ENCODE measurements around the gene ZC3H12D.
"Not testable (repeated sequence)": the region's sequence is repeated elsewhere in the genome, so short reads cannot be mapped to it uniquely, and the experiment has no call there.

Gene ZC3H12D

DNA sequence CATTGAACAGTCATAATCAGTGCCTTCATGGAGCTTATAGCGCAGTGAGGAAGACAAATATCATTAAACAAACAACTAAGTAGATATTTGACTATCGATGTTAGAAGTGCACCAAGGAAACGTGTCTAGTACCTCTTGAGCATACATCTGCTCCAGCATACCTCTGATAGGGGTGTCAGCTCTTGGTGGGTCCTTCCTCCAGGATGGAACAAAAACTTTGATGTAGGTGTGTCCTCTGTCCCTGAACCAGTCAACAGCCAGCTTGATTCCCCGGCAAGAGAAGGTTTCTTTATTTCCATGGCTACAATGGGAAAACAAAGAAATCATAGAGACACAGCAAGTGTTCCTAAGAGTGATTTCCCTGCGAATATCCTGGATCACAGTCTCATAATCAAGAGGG, 23.1 kb downstream of the ZC3H12D start:
- intact Hi-C loops (cut with DNase I): no loop called here
- no peak for DNase-seq

DNA sequence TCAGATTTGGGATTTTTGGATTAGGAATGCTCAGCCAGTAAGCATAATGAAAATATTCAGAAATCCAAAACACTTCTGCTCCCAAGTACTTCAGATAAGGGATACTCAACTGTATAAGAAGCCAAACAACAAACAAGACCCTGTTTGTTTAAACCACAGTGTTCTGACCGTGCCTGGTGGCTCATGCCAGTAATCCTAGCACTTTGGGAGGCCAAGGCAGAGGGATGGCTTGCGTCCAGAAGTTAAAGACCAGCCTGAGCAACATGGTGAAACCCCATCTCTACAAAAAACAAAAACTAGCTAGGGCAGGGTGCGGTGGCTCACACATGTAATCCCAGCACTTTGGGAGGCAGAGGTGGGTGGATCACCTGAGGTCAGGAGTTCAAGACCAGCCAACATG, 24.6 kb downstream of the ZC3H12D start:
- intact Hi-C loops (cut with DNase I): not testable (repeated sequence)
- peak in 1 of 10 donors; percentile 33 for DNase-seq

DNA sequence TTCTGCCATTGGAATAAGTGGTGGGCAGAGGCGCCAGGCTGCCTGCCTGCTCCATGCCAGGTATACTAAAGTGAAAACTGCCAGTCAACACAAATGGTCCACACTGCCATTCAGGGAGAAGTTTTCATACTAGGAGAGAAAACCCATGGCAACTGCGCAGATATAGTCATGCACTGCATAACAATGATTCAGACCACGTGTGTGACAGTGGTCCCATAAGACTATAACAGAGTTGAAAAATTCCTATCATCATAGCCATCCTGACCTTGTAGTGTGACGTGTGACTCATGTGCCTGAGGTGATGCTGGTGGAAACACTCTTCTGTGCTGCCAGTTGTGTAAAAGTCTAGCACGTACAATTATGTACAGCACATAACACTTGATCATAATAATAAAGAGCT, 25.1 kb downstream of the ZC3H12D start:
- intact Hi-C loops (cut with DNase I): no loop called here
- DNase-seq: peak in 1 of 10 donors; percentile 23

DNA sequence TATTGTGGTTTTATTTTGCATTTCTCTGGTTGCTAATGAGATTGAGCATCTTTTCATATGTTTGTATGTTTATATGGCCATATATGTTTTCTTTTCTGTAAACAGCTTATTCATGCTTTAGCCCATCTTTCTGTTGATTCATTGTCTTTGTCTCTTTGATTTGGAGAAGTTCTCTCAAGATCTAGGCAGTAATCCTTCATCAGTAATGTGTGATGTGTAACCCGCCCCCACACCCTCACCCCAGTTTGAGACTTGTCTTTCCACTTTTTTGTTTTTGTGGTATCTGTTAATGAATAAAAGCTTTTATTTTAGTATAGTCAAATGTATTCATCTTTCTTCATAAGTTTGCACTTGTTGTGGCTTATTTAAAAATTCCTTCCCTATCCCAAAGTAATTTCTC, 26.0 kb downstream of the ZC3H12D start:
- DNase-seq: no peak
- intact Hi-C loops (cut with DNase I): no loop called here

DNA sequence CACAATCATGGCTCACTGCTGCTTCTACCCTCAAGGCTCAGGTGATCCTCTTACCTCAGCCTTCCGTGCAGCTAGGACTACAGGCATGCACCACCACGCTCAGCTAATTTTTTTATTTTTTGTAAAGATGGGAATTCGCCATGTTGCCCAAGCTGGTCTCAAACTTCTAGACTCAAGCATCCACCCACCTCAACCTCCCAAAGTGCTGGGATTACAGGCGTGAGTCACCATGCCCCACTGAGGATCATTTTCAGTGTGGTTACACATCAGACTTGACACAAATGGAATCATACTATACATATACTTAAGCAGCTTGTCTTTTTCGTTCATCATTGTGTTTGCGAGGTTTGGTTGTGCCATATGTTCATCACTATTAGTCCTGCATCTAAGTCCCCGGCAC, 26.6 kb downstream of the ZC3H12D start:
- intact Hi-C loops (cut with DNase I): no loop called here
- DNase-seq: peak in 3 of 10 donors; percentile 15 to 69 (median 59)

DNA sequence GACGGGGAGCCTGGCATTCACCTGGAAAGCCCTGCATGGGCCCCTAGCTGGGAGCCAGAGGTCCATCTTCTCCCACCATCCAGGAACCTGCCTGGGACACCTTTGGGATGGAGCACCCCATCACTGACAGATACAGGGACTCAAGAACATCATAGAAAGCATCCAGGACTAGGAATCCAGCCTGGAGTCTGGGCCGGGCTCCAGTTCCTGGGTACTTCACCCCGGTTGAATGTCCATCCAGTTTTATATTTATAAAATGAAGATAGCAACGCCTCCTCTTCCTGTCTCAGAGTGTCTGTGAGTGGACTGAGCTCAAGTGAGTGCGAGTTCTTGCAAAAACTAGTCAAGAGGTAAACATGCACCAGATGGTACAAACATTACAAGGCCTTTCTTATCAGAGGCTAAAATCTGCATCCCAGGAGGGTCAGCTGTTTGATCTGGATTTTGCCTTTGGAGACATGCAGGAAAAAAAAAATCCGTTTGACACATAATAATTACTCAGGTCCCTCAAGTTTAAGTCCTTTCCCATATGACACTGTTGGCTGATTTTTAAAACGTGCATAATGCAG, 27.4 kb downstream of the ZC3H12D start:
- intact Hi-C loops (cut with DNase I): no loop called here
- DNase-seq: peak in 2 of 10 donors; percentile 39 to 62

DNA sequence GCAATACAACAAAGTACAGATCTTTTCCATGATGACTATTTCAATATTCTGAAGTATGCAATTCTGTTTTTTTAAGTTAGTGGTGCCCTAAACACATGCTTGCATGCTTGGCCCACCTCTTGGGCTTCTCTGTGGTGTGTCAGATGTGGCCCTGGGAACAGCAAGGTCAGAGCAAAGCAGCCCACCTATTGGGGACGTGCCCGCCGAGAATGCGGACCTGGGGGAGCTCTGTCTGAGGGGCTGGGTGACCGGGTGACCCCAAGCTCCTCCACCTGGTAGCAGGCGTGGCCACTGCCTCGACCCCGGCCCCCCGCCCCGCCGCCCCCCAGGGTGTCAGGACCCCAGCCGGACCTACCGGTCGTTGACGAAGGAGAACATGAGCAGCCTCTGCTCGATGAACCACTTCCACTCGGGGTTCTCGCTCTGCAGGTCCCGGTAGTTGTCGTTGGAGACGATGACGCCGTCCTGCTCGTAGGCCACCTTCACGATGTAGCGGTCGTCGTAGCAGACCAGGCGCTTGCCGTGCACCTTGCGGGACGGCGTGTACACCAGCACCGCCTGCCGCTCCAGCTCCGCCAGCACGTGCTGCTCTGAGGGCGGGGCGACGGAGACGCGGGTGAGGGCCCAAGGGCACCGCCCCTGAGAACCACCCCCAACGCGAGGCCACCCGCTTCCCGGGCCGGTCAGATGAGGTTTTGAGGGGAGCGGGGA, 28.3 kb downstream of the ZC3H12D start:
- intact Hi-C loops (cut with DNase I): no loop called here
- DNase-seq: peak in 2 of 10 donors; percentile 61 to 70

DNA sequence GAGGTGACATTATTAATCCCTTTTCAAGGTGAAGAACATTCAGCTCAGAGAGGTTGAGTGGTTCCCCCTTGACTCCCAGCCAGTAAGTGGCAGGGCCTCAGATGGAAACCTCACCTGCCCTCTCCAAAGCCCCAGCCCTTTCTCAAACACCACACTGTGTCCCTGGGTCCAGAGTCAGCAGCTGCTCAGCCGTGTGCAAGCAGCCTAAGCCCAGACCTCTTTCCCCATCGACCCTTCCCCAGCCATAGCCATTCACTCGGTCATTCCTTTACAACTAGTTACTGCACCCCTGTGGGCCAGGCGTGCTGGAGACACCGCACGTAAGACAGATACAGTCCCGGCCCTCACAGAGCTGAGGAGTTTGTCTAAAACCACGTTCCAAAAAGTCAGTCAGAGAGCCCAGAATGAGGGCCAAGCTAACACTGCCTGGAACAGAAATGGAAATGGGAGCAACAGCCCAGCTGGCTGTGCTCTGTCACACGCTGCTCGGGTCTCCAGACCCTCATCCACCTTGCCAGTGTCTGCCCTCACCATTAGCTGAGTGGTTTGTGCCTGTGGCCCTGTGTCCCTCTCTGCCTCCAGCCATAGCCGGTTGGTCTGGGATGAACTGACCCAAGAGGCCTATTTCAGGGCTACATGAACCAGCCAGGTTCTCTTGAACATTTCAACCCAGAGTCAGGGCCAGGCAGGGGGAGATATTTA, 29.6 kb downstream of the ZC3H12D start:
- intact Hi-C loops (cut with DNase I): no loop called here
- DNase-seq: peak in 1 of 10 donors; percentile 37

DNA sequence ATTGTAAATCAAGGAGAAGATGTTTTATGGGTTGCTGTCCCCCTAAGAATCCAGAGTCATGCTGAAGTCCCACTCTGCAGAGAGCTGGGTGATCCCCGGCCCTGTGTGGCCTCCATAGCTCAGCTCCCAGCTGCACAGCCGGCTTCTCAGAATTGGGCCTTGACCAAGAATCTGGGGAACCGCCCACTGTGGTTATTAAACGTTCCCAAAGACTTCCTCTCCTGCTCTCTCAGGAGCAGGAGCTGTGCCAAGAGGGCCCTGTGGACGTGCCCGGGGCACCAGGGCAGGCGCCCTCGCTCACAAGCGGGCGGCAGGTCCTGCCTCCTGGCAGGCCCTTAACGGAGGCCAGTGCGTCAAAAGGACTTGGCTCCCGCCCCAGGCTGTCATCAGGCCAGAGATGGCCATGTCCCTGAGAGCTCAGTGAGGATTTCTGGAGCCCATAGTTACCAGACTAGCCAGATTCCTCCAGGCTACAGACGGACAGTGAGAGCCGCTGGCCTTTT, 30.4 kb downstream of the ZC3H12D start:
- intact Hi-C loops (cut with DNase I): no loop called here
- peak; percentile 65 to 96 (median 80) for DNase-seq

DNA sequence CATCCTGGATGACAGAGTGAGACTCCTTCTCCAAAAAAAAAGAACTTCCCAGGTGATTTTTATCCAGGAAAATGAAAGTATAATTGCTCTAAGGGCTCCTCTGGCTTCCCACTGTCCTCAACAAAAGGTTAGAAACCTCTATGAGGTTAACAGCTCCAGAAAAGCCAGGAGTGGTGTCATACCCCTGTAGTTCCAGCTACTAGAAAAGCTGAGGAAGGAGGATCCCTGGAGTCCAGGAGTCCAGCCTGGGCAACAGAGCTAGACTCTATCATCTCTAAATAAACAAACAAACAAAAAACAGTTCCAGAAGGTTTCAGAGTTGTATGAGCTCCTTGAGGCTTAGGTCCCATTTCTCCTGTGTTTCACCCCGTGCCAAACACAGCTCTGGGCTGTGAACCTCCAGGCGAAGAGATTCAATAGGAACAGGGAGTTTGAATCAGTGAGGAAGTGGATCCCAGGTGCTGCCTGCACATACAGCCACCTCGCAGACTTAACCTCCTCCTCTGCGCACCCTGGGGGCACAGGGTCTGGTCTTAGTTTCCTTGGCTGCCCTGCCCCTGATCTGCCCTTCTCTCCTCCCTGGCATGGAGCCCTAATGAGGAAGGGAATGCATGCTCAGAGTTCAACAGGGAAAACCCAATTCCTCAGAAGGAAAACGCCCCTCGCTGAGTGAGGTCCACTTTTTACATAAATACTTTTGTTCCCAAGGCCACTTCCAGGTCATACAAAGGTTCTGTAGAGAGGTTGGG, 31.0 kb downstream of the ZC3H12D start:
- DNase-seq: peak in 1 of 10 donors; percentile 32
- intact Hi-C loops (cut with DNase I): no loop called here

DNA sequence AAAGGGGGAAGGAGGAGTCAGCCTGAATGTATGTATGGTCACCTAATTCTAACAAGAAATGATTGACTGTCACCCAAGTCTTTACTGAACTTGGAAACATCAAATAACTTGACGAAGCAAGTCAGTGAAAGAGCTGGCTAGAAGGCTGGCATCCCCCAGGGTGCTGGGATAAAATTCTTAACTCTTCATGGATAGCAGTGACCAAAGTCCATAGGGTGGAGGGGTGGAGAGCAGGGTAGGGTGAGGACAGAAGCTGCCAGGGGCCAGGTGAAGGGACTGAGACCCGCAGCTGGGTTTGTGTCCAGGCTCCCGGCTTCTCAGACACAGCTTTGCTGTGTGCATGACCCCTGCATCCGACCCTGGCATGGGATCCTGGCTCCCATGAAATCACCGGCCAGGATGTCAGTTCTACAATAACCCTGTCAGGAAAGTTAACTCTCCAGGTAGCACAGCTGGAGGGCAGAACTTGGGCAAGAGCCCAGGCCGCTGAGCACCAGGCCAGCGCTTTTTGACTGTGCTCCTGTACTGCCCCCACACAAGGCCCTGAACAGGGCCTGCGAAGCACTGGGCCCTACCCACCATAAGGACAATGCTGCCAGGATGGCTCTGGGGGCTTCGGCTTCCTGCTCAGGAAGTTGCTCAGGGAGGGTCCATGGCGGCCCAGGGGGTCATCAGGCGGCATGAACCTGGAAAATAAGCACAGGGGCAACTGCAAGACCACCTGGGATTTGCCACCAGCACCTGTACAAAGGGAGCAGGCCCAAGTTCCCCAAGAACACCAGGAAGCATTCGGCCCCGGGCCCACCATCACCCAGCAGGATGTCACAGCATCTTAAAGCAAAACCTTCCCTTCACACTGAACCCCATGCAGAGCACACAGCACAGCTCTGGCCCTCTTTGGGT, 32.5 kb downstream of the ZC3H12D start:
- intact Hi-C loops (cut with DNase I): no loop called here
- DNase-seq: peak in 3 of 10 donors; percentile 64 to 77 (median 67)

DNA sequence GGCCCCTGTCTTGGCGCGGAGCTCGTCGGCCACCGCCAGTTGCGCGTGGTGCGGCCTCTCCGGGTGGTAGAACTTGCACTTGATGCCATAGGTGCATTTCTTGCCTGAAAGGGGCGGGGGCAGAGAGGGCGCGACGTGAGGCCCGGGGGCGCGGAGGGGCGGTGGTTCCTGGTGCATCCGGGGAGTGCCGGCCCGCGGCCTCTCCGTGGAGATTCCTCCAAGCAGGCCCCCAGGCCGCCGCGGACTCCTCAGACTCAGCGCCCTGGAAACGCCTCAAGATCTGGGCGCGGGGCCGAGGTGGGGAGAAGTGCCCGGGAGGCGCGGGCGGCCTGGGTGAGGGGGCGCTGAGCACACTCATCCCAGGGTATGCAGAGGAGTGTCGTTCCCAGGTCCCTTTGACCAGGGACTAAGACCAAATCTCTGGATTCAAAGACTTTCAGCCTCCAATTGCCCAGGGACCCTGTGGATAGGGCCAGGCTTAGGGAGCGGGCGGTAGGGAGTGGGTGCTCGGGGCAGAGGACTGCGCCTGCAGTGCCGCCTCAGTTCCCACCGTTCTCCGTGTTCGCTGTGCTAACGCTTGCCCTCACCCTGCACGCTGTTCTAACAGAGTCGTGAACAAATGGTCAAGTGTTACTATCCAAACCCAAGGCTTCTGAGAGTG, 33.3 kb downstream of the ZC3H12D start:
- DNase-seq: peak in 3 of 10 donors; percentile 85 to 88 (median 85)
- intact Hi-C loops (cut with DNase I): no loop called here

DNA sequence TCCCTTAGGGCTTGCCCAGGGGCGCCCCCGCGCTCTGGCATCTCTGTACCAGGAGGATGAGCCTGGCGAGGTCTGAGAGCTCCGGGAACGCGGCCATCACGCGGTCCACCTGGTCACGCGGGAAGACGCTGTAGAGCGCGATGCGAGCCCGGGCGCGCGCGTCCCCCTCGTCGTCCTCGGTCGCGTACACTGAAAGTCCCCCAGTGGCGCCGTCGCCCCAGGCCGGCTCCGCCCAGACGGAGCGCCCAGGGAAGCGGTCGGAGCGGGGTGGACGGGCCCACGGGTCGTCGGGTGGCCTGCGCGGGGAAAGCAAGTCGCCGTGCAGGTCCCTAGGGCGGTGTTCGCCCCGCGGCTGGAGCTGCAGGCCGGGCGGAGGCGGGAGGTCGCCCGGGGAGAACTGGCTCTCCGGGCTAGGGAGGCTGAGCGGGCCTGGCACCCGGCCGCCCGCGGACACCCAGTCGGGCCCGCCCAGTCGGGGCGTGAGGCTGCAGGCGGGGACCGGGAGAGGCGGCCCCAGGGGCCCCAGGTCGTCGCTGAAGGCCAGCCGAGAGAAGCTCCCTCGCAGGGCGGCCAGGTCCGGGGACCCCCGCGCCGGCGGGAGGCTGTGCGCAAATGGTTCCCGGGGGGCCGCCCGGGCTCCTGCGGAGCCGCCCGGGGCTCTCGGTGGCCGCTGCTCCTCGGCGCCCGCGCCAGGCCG, 34.0 kb downstream of the ZC3H12D start:
- DNase-seq: peak in 9 of 10 donors; percentile 32 to 94 (median 63)
- intact Hi-C loops (cut with DNase I): no loop called here

DNA sequence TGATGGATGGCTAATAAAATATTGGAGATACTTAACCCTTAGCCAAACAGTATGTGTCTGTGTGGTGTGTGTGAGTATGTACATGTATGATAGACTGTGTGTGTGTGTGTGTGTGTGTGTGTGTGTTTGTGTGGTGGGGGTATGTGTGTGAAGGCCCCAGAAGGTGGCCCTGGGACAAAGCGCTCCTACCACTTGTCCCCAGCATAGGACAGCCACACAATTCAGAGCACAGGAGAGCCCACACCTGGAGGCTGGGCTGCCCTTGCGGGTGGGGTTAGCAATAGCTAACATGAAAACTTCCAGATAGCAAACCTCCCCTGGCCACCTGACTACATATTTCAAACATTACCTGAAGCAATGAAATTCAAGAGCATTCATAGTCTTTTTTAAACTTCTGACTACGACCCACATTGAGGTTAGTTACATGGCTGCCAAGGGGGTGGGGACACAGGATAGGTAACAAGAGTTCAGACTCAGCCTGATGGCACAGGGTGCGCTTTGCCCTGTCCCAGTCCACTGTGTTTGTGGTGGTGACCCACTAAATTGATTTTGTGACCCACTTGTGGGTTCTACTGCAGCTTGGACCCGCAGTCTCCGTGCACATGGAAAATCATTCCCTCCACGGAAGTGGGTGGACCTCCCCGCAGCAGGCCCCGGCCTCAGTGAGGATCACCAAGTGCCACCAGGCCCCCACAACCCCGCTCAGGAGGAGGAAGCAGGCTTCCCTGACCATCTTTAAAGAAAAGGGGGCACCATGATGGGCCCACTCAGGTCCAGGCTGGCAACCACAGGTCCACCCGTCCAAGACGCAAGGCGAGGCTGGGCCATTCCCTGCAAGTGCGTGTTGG, 34.8 kb downstream of the ZC3H12D start:
- peak in 3 of 10 donors; percentile 5 to 38 (median 32) for DNase-seq
- intact Hi-C loops (cut with DNase I): no loop called here

DNA sequence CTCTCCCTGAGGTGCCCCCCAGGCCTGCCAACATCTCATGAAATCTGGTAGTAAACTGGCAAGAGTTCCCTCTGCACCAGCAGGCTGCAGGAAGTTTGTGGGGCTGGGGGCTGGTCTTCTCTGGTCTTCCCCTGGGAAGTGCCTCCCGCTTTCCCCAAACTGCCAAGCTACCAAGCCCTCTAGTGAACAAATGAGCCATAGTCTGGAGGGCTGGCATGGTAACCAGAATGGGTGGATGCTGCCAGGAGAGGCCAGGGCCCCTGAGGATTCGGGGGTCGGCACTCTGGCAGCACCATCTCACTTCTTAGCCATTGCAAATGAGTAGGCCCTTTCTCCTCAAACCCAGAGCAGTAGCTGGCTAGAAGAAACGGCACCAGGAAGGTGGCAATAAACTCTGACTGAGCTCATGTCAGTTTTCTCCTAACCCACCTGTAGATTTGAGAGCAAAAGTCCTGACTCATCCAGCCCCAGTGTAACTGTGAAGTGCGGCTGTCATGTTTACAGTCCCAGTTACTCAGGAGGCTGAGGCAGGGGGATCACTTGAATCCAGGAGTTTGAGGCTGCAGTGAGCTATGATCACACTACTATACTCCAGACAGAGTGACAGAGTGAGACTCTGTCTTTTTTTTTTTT, 35.9 kb downstream of the ZC3H12D start:
- DNase-seq: peak in 3 of 10 donors; percentile 24 to 35 (median 29)
- intact Hi-C loops (cut with DNase I): no loop called here

DNA sequence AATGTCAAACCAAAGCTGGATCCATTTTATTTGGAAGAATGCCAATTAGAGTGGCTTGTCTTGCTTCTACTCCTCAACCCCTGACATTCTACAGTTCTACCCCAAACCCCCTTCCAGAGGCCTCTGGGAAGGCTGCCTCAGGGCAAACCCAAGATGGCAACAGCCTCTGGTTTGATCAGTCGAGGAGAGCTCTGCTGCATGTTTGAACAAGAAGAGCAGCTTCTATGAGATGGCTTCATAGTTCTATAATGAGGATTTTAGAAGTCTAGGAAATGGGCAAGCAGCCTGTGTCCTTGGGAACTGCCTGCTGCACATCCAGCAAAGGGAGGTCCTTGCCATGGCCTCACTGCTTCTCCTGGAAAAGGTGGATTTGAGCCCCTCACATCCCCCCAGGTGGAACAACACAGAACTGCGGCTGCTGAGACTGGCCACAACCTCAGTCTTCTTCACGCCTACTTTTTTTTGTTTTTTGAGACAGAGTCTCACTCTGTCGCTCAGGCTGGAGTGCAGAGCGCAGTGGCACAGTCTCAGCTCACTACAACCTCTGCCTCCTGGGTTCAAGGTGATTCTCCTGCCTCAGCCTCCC, 37.9 kb downstream of the ZC3H12D start:
- intact Hi-C loops (cut with DNase I): no loop called here
- DNase-seq: peak in 2 of 10 donors; percentile 22 to 24

DNA sequence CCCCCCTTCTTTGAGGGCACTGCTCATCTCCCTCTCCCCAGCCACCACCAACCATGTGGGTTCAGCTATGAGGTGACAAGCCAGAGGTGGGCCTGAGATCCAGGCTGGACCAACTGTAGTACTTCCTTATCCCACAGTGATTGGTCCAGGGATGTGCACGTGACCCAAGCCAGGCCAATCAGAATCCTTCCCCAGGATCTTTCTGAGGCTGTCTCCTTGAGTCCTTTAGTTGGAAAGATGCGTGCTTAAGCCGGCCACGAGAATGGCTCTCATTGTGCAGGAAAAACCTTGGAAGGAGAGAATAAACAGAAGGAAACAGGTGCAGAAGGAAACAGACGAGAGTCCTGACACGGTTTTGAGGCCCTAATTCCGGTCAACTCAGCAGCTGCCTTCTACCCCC, 39.2 kb downstream of the ZC3H12D start:
- intact Hi-C loops (cut with DNase I): no loop called here
- DNase-seq: peak in 1 of 10 donors; percentile 48
